ENCODE data around the gene SPATA46.

DNA sequence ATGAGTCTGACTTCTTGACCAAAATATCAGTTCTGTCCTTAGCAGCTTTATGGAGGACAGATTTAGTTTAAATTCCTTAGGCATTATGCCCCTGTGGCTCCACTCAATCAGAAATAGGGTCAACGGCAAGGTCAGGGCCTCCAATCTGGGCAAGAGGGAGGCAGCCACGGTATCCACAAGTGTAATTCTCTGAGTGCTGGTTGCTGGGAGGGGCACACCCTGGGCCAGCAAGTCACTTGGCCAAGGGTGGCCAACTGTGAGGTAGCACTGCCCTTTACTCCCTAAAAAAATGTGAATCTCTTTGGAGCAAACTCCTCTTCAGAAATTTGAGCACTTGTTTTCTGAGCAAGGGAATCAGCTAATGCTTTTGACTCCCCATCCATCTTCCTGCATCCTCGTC lies 12.8 kb downstream of the SPATA46 start:
- TF ChIP-seq, protein P1, sequence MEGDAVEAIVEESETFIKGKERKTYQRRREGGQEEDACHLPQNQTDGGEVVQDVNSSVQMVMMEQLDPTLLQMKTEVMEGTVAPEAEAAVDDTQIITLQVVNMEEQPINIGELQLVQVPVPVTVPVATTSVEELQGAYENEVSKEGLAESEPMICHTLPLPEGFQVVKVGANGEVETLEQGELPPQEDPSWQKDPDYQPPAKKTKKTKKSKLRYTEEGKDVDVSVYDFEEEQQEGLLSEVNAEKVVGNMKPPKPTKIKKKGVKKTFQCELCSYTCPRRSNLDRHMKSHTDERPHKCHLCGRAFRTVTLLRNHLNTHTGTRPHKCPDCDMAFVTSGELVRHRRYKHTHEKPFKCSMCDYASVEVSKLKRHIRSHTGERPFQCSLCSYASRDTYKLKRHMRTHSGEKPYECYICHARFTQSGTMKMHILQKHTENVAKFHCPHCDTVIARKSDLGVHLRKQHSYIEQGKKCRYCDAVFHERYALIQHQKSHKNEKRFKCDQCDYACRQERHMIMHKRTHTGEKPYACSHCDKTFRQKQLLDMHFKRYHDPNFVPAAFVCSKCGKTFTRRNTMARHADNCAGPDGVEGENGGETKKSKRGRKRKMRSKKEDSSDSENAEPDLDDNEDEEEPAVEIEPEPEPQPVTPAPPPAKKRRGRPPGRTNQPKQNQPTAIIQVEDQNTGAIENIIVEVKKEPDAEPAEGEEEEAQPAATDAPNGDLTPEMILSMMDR (IDR thresholded peaks at IDR 0.05) = no peak
- TF ChIP-seq POLR2A (IDR thresholded peaks at IDR 0.05) = no peak
